Measurements from ENCODE around the gene PRM1.

GRCh38 chr16:11306381-11306780 lies 25.3 kb upstream of the PRM1 start:
- no peak for TF ChIP-seq ARNT (IDR thresholded peaks at IDR 0.05)
- TF ChIP-seq CTBP1 (IDR thresholded peaks at IDR 0.05; ENCODE audit: borderline replicate concordance) = no peak
- TF ChIP-seq FOXM1 (IDR thresholded peaks at IDR 0.05; ENCODE audit: borderline replicate concordance) = no peak
- no peak for TF ChIP-seq SUZ12 (IDR thresholded peaks at IDR 0.05)
- TF ChIP-seq BHLHE40 (IDR thresholded peaks at IDR 0.05; ENCODE audit: borderline replicate concordance) = no peak
- no peak for TF ChIP-seq FOXA1 (IDR thresholded peaks at IDR 0.05)
- TF ChIP-seq TARDBP (IDR thresholded peaks at IDR 0.05) = no peak
- TF ChIP-seq, protein P1, sequence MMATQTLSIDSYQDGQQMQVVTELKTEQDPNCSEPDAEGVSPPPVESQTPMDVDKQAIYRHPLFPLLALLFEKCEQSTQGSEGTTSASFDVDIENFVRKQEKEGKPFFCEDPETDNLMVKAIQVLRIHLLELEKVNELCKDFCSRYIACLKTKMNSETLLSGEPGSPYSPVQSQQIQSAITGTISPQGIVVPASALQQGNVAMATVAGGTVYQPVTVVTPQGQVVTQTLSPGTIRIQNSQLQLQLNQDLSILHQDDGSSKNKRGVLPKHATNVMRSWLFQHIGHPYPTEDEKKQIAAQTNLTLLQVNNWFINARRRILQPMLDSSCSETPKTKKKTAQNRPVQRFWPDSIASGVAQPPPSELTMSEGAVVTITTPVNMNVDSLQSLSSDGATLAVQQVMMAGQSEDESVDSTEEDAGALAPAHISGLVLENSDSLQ (IDR thresholded peaks at IDR 0.05) = no peak
